ENCODE measurements around the gene PDGFRA.

The PDGFRA gene

GRCh38 chr4:54228961-54229501 is at the start of gene PDGFRA:
Gene PDGFRA, plus strand, starts transcription at chr4:54229293. Its CDS starts 29,476 bp downstream, at chr4:54258769.
- DNase-seq = no peak

- DNase-seq = no peak
Observed at GRCh38 chr4:54184581-54184980, 44.5 kb upstream of the PDGFRA start.

GRCh38 chr4:54185044-54185780 is 43.9 kb upstream of the PDGFRA start:
- no peak for DNase-seq

DNA sequence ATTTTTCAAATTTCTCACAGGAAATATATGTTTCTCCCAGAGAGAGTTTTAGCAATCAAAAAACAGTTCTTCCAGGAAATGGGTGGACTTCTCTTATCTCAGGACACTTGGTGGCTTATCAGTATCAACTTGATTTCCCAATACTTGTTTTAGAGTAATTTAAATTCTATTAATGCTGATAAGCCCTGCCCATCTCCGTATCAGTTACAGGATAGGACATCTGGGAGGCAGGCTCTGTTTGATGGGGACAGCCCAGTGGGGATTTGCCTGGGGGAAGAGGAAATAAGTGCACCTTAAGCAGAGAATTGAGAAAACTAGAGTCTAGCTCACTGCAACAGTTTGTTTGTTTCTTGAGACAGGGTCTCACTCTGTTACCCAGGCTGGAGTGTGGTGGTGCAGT is 43.2 kb upstream of the PDGFRA start:
- no peak for DNase-seq

DNA sequence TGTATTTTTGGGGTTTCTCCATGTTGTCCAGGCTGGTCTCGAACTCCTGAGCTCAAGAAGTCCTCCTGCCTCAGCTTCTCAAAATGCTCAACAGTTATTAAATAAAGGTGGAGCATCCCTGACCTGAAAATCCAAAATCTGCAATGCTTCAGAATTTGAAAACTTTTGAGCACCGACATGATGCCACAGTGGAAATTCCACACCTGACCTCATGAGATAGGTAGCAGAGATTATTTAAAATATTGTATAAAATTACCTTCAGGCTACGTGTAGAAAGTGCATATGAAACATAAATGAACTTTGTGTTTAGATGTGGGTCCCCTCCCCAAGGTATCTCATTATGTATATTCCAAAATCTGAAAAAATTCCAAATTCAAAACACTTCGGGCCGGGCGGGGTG is 42.7 kb upstream of the PDGFRA start:
- no peak for DNase-seq

- no peak for DNase-seq
Observed at GRCh38 chr4:54187148-54187547, 41.9 kb upstream of the PDGFRA start.

GRCh38 chr4:54189140-54189539 is 40.0 kb upstream of the PDGFRA start:
- no peak for DNase-seq

DNA sequence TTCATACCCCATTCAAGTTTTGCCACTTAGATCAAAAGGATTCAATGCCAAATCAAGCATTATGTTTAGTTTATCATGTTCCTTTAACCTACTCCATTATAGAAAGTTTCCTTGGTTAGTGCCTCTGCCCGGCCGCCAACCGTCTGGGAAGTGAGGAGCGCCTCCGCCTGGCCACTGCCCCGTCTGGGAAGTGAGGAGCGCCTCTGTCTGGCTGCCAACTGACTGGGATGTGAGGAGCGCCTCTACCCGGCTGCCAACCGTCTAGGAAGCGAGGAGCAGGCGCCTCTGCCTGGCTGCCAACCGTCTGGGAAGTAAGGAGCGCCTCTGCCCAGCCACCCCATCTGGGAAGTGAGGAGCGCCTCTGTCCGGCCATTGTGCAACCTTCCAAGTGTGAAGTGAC is 36.3 kb upstream of the PDGFRA start:
- no peak for DNase-seq

DNA sequence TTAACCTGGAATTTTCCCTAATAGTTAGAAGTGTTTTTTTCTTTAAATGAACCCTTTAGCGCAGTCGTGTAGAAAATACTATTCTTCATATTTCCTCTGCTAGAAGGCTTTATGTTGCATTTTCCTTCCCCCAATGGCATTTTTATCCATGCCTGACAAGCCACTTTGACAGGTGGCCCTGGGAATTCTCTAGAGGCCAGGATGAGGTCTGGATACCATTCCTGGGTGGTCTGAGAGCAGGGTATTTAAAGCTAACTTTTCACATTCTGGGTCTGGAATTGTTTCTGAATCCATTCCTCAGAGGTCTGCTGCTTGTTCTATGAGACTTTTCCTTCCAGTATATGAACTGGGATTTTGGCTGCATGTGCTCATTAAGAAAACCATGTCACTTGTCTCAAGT is 31.2 kb upstream of the PDGFRA start:
- DNase-seq = no peak

GRCh38 chr4:54199919-54200318 is 29.2 kb upstream of the PDGFRA start:
- DNase-seq = no peak

- DNase-seq = no peak
Observed at GRCh38 chr4:54209617-54210016, 19.5 kb upstream of the PDGFRA start.

DNA sequence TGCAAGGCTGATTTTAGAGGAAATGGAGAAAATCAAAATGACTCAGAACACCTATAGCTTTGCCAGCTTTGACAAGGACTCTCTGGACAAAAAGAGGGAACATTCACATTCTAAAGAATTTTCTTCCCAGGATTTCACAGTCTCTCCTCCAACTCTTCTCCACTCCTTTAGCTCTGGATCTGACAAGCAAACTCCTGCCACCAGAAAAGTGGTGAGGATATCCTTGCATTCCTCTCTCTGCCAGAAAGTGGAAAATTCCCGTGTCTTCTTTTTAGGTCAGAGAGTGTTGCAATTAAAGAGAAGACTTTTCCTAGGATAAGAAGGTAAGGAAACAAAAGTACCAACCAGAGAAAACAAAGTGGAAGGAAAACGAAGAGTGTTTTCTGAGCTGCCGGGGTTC is 16.1 kb upstream of the PDGFRA start:
- no peak for DNase-seq

DNA sequence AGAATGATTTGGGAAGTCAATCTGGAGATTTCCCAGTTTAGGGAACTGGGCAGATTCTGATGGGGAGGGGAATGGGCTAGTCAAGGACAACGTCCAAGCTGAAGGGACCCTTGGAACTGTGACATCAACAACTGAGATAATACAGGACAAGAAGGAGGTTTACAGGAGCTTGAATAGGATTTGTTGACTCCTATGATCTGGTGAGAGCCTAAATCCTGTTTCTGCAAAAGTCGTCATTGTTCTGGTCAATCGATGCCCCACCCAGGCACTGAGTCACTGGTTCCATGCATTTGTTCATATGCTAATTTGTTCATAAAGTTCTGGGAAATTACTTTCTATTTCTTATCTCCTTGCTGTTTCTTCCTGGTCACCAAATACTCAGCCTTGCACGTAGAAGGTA is 15.3 kb upstream of the PDGFRA start:
- DNase-seq = no peak

DNA sequence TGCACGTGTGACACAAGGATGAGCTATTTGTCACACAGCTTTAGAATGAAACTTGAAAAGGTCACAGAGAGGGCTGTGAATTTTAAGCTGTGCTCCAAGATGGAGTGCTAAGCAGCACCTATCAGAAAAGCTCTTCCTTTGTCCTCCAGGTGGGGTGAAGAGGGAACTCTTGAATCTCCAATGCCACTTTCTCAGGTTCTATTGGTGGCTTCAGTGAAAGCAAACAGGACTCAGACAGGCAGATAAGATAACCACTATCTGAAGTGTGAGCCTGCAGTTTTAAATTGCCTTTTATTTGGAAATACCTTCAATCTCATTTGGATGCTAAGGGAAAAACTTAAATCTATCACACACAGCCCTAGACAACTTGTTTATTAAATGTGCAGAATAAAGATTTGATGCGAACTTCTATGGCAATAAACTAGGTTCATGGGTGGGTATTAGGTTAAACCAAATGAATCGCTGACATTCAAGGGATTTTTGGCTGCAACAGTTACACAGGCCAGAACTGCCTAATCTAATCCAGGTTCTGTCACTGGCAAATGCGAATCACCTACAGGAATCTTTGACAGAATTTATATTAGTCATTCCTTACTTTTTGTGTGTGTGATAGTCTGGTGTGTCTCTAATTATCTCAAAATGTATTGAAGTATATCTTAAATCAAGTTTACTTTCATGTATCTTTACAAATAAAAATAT is 13.6 kb upstream of the PDGFRA start:
- DNase-seq = no peak

DNA sequence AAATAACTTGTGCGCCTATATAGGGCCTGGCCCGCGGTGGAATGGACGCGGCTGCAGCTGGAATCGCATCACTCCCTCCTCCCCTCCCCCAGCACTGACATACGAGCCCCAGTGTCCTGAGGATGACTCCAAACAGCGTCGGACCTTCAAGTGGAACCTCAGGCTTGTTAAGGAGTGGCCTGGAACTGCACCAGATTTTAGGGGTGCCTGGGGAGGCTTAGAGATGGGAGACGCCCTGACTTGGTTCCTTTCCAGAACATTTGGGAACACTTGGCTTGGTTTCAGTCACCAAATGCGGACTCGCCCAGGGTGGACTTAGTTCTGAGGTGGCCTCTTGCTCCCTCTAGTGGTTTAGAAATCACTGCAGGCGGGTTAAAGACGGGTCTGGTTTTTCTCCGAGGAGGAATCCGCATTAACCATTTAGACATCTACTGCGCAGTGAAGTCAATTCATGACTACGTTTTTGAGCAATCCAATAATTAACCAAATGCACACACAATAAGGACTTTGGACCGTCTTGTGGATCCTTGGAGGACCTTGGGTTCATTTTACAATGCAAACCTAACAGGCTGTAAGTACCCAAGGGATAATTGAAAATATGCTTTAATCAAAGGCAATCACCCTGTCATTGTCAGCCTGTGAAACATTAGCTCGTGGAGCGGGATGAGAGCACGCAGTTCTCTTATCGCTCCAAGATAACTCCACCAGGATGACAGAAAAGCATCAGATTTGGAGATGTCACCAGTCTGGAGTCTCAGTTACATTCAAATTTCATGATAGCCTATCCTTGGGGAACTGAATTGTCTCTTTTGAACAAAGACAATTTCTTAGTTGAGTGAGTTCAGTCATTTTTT is 11.2 kb upstream of the PDGFRA start:
- DNase-seq = peak; percentile 51

GRCh38 chr4:54218736-54219135 is 10.4 kb upstream of the PDGFRA start:
- no peak for DNase-seq

- DNase-seq = no peak
Observed at GRCh38 chr4:54224996-54225597, 4.0 kb upstream of the PDGFRA start.

- no peak for DNase-seq
Observed at GRCh38 chr4:54225598-54226403, 3.3 kb upstream of the PDGFRA start.

GRCh38 chr4:54226404-54227255 is 2.5 kb upstream of the PDGFRA start:
- DNase-seq = no peak

DNA sequence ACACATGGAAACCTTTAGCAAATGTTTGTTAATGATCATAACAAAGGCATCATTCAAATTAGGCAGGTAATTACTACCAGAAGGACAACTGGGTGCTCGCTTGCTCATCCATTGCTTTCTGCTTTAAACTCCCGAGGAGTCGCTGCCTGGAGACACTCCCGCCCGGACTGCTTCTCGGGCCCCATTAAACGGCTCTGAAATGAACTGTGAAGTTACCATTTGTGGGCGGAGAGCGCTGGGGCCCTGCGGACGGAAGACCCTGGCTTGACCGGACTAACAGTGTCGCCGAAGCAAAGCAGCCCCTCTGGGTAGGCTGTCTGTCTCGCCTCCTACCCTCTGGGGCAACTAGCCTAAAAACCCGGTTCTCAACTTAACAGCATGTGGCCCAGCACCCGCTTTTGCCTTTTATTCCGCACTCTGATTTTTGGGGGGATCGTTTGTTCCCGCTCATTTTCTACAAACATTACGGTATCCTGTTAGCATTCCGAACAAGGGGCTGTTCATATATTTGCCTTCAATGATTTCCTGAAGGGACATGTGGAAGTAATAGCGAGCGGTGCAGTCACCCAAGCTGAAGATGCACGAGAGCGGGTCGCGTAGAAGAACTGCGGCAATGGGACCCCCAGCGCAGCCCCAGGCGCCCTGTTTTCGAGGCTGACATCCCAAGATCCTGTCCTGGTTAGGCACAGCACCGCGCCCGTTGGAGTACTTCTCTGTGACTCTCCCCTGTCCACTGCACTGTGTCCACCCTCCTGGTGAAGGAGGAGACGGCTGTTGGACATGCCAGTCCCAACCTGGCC is 1.6 kb upstream of the PDGFRA start:
- no peak for DNase-seq

Data from activated T-cell treated with anti-CD3 and anti-CD28 coated beads, Interleukin-2, amount 50 U/mL, for 1 hour (primary cell).